ENCODE measurements around the gene ING3. TPM values are rescaled to one million over a fixed set of nuclear protein-coding genes. Genes with fewer than 3 reads are reported as not detected.
A peak's percentile ranks its signal among the peaks of the same experiment; 100 is the strongest.

Gene ING3
- total and polyA plus RNA-seq, 9 of the 15 experiments (the other 6 are each of a cell fraction or from before 2014, with no cell fraction given) = 22.8 to 233 (median 50.4) TPM

- TF ChIP-seq ZNF24 (IDR thresholded peaks at IDR 0.05) = no peak
- no peak for TF ChIP-seq FOSL1 (tag; conservative IDR thresholded peaks at IDR 0.05)
- peak; percentile 94 for TF ChIP-seq RBBP5 (IDR thresholded peaks at IDR 0.05; ENCODE audit: borderline replicate concordance, insufficient read depth, low read length, poor library complexity, severe bottlenecking)
- peak; percentile 46; the same call in 1 of the 2 replicates for TF ChIP-seq ZNF436 (CRISPR knock-in tag; IDR thresholded peaks at IDR 0.05)
- TF ChIP-seq ZNF695 (CRISPR knock-in tag; IDR thresholded peaks at IDR 0.05) = no peak
- TF ChIP-seq ZC3H8 (IDR thresholded peaks at IDR 0.05) = no peak
- TF ChIP-seq KAT7 (CRISPR knock-in tag; IDR thresholded peaks at IDR 0.05; ENCODE audit: borderline replicate concordance) = 0 out of 2 replicates have a peak, but pooled peaks have one; percentile 33
- TF ChIP-seq HMGXB4 (CRISPR knock-in tag; IDR thresholded peaks at IDR 0.05) = no peak
- TF ChIP-seq ZBTB9 (CRISPR knock-in tag; IDR thresholded peaks at IDR 0.05) = peak; percentile 49
- TF ChIP-seq CC2D1A (IDR thresholded peaks at IDR 0.05) = no peak
- TF ChIP-seq ATF1 (CRISPR knock-in tag; IDR thresholded peaks at IDR 0.05) = no peak
- peak; percentile 43; the same call in 1 of the 2 replicates for TF ChIP-seq ATF1 (tag; IDR thresholded peaks at IDR 0.05)
- TF ChIP-seq SAP30 (IDR thresholded peaks at IDR 0.05; ENCODE audit: borderline replicate concordance, insufficient read depth, low read depth, low read length, poor library complexity, severe bottlenecking) = peak; percentile 18
- TF ChIP-seq RBM39 (optimal IDR thresholded peaks at IDR 0.05; ENCODE audit: low read depth, low read length) = no peak
- TF ChIP-seq ZBED1 (IDR thresholded peaks at IDR 0.05) = peak; percentile 49; the same call in 1 of the 2 replicates
- TF ChIP-seq NKRF (IDR thresholded peaks at IDR 0.05; ENCODE audit: borderline replicate concordance) = peak; percentile 80
- TF ChIP-seq CREB3 (tag; conservative IDR thresholded peaks at IDR 0.05; ENCODE audit: low read depth) = no peak
- peak; percentile 17; the same call in 1 of the 2 replicates for TF ChIP-seq SP1 (CRISPR knock-in tag; IDR thresholded peaks at IDR 0.05)
- TF ChIP-seq ZNF184 (CRISPR knock-in tag; IDR thresholded peaks at IDR 0.05) = no peak
- TF ChIP-seq KLF16 (IDR thresholded peaks at IDR 0.05) = no peak
- TF ChIP-seq MITF (IDR thresholded peaks at IDR 0.05) = no peak
- peak; percentile 58; the same call in 1 of the 2 replicates for TF ChIP-seq THRAP3 (IDR thresholded peaks at IDR 0.05; ENCODE audit: borderline replicate concordance)
These were observed 38.1 kb downstream of the ING3 start, which contains the start of gene CPED1 (continued) for GRCh38 chr7:120988591-120989256.
